DOHH2 (cell line): ENCODE results near the gene GSG1L.

ENCODE experiments used
- H3F3A ChIP-seq: fragments of 200-600 bp; sonication (generic), shearing (Covaris generic); 2 replicates; pipeline ENCODE4 v1.6.0; 2016; ENCODE audit warnings: antibody characterized with exemption, mild to moderate bottlenecking; ENCODE audit not compliant: control insufficient read depth, insufficient read depth
- H3K27ac ChIP-seq: fragments of 200-600 bp; sonication (generic); 2 replicates; pipeline ENCODE4 v1.5.1; 2014; ENCODE audit warnings: low read depth, mild to moderate bottlenecking, low read length, moderate library complexity
- H3K27me3 ChIP-seq: fragments of 200-600 bp; sonication (generic); 2 replicates; pipeline ENCODE4 v1.6.1; 2014; ENCODE audit warnings: mild to moderate bottlenecking, low read length, mixed read lengths; ENCODE audit not compliant: control insufficient read depth
- H3K36me3 ChIP-seq: fragments of 200-600 bp; sonication (generic); 2 replicates; pipeline ENCODE4 v1.6.1; 2014; ENCODE audit warnings: mild to moderate bottlenecking, low read length, moderate library complexity, mixed read lengths; ENCODE audit not compliant: control insufficient read depth
- H3K4me1 ChIP-seq: fragments of 200-600 bp; sonication (generic); 2 replicates; pipeline ENCODE4 v1.6.1; 2014; ENCODE audit warnings: mild to moderate bottlenecking, low read length, mixed read lengths; ENCODE audit not compliant: control insufficient read depth
- H3K4me2 ChIP-seq: fragments of 200-600 bp; sonication (generic); 2 replicates; pipeline ENCODE4 v1.6.0; 2014; ENCODE audit warnings: mild to moderate bottlenecking, low read length, moderate library complexity
- H3K4me3 ChIP-seq: fragments of 200-600 bp; sonication (generic); 2 replicates; pipeline ENCODE4 v1.5.1; 2014; ENCODE audit warnings: mild to moderate bottlenecking, low read length, mixed read lengths
- H3K79me2 ChIP-seq: fragments of 200-600 bp; sonication (generic); 2 replicates; pipeline ENCODE4 v1.6.1; 2014; ENCODE audit warnings: mild to moderate bottlenecking, low read length, mixed read lengths; ENCODE audit not compliant: control insufficient read depth
- H3K9me2 ChIP-seq: fragments of 200-600 bp; sonication (generic); replicated peaks from 2 replicates; pipeline ENCODE4 v1.6.1; 2014; ENCODE audit warnings: mild to moderate bottlenecking, low read length, mixed read lengths; ENCODE audit not compliant: control insufficient read depth
- H3K9me3 ChIP-seq: fragments of 200-600 bp; sonication (generic); 2 replicates; pipeline ENCODE4 v1.6.1; 2014; ENCODE audit warnings: antibody characterized with exemption, low read length, mixed read lengths; ENCODE audit not compliant: control insufficient read depth, insufficient read depth
- H4K20me1 ChIP-seq: fragments of 200-600 bp; sonication (generic); 2 replicates; pipeline ENCODE4 v1.6.0; 2014; ENCODE audit warnings: low read depth, mild to moderate bottlenecking, antibody characterized with exemption, low read length, moderate library complexity; ENCODE audit not compliant: control insufficient read depth, insufficient read depth
- EZH2phosphoT487 ChIP-seq: fragments of 200-600 bp; sonication (generic); IDR thresholded peaks from 2 replicates; pipeline ENCODE4 v1.6.1; 2017; ENCODE audit warnings: borderline replicate concordance, mild to moderate bottlenecking, antibody characterized with exemption, low read length, moderate library complexity, mixed read lengths
- TF ChIP-seq, protein P1 (sequence below): fragments of 200-600 bp; sonication (generic); IDR thresholded peaks from one replicate; pipeline ENCODE4 v1.5.1; 2014; ENCODE audit warnings: antibody characterized with exemption, mild to moderate bottlenecking, low read depth, low read length; ENCODE audit not compliant: poor library complexity, severe bottlenecking

Gene GSG1L

DNA sequence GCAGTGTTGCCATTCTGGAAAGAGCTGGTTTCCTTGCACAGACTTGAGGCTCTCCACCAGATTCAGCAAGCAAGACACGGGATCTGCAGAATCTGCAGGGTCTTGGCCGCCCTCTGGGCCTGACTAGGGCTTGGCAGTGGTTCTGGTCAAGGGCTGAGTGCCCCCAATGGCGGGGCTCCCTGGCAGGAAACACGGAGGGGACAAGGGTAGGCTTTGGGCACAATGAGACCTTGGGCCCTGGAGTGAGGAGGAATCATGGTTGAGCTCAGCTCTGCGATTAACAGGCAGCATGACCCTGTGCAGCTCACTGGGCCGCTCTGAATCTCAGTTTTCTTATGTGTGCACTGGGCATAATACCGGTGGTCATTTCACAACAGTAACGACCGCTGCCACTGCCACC is 249.9 kb downstream of the GSG1L start:
- no peaks in the 10 kb centered on the region; the same call in 1 of the 2 replicates for H3K27me3 ChIP-seq

DNA sequence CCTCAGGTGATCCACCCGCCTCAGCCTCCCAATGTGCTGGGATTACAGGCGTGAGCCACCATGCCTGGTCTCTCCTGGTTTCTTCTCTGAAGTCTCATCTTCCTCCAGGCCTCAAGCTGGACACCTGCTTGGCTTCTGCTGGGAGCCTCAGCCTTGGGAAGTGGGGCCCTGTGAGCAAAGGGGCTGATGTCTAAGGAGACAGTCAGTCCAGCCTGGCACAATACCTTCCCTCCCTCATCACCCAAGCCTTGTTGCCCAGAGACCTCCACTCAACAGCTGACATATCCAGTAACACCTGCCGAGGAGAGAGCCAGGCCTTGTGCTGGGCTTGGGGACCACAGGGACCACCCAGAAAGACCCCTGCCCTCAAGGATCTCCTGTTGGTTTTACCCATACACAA is 251.6 kb downstream of the GSG1L start:
- no peaks in the 10 kb centered on the region for H4K20me1 ChIP-seq
- no peaks in the 10 kb centered on the region for H3K9me2 ChIP-seq
- H3K4me1 ChIP-seq: no peaks in the 10 kb centered on the region
- H3F3A ChIP-seq: no peaks in the 10 kb centered on the region
- no peak overlapping the region for H3K27ac ChIP-seq
- no peaks in the 10 kb centered on the region for H3K79me2 ChIP-seq
- no peaks in the 10 kb centered on the region for H3K9me3 ChIP-seq
- H3K36me3 ChIP-seq: no peaks in the 10 kb centered on the region
- H3K27me3 ChIP-seq: no peaks in the 10 kb centered on the region; the same call in 1 of the 2 replicates
- no peak overlapping the region for H3K4me2 ChIP-seq
- no peak for TF ChIP-seq EZH2phosphoT487
- TF ChIP-seq, protein P1, sequence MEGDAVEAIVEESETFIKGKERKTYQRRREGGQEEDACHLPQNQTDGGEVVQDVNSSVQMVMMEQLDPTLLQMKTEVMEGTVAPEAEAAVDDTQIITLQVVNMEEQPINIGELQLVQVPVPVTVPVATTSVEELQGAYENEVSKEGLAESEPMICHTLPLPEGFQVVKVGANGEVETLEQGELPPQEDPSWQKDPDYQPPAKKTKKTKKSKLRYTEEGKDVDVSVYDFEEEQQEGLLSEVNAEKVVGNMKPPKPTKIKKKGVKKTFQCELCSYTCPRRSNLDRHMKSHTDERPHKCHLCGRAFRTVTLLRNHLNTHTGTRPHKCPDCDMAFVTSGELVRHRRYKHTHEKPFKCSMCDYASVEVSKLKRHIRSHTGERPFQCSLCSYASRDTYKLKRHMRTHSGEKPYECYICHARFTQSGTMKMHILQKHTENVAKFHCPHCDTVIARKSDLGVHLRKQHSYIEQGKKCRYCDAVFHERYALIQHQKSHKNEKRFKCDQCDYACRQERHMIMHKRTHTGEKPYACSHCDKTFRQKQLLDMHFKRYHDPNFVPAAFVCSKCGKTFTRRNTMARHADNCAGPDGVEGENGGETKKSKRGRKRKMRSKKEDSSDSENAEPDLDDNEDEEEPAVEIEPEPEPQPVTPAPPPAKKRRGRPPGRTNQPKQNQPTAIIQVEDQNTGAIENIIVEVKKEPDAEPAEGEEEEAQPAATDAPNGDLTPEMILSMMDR: no peak
- no peak overlapping the region for H3K4me3 ChIP-seq

More for the DNA sequence above, 249.9 kb downstream of the GSG1L start:
- Histone ChIP-seq H3K27ac (no peak overlapping the region), H4K20me1 (no peaks in the 10 kb centered on the region), H3K4me3 (no peak overlapping the region), H3K9me3 (no peaks in the 10 kb centered on the region), H3K79me2 (no peaks in the 10 kb centered on the region), H3K4me1 (no peaks in the 10 kb centered on the region), H3F3A (no peaks in the 10 kb centered on the region), H3K4me2 (no peak overlapping the region), H3K9me2 (no peaks in the 10 kb centered on the region), H3K36me3 (no peaks in the 10 kb centered on the region)
- TF ChIP-seq, protein P1: no peak
- no peak for TF ChIP-seq EZH2phosphoT487

DNA sequence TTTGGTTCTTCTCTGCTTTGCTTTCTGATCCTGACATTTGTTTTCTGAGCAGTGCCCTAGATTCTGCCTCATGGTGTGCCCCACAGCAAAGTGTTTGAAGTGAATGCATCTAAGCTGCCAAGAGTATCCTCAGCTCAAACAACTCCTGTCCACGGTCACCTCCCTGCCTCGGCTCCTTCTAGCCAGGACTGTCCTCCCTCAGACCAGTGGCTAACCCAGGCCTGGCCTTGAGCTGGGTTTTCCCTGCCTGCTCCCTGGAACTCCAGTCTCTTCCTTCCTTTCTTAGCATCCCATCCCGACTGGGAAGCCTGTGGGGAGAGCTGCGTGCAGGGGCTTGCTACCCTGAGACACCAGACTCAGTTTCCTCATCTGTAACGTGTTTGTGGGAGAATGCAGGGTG is 256.5 kb downstream of the GSG1L start:
- Histone ChIP-seq H3F3A (no peaks in the 10 kb centered on the region), H3K27ac (no peak overlapping the region), H3K4me2 (no peak overlapping the region), H3K79me2 (no peaks in the 10 kb centered on the region), H3K9me3 (no peaks in the 10 kb centered on the region), H3K9me2 (no peaks in the 10 kb centered on the region), H3K4me3 (no peak overlapping the region), H4K20me1 (no peaks in the 10 kb centered on the region), H3K4me1 (no peaks in the 10 kb centered on the region), H3K36me3 (no peaks in the 10 kb centered on the region), H3K27me3 (no peaks in the 10 kb centered on the region)
- TF ChIP-seq, protein P1: no peak
- no peak for TF ChIP-seq EZH2phosphoT487

DNA sequence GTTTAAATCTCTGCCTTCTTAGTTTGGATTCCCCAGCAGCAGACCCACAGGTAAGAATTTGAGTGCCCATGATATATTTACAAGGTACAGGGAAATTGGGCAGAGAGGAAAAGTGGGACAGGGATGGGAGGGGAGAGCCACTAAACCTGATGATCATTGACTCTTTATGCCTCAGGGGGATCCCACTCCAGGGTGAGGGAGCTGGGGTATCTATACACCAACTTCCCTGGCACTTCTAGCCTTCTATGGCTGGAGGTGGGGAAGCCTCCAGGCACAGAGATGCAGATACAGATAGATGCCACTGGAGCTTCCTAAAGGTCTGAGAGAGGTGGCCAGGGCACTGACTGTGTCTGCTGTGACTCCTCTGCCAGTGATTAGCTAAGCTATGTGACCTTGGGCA is 257.1 kb downstream of the GSG1L start:
- no peaks in the 10 kb centered on the region for H4K20me1 ChIP-seq
- H3K36me3 ChIP-seq: no peaks in the 10 kb centered on the region
- no peak overlapping the region for H3K4me3 ChIP-seq
- no peak overlapping the region for H3K27ac ChIP-seq
- no peaks in the 10 kb centered on the region for H3K9me2 ChIP-seq
- H3K9me3 ChIP-seq: no peaks in the 10 kb centered on the region
- no peaks in the 10 kb centered on the region for H3K79me2 ChIP-seq
- no peak overlapping the region for H3K4me2 ChIP-seq
- no peaks in the 10 kb centered on the region for H3K4me1 ChIP-seq
- no peaks in the 10 kb centered on the region for H3F3A ChIP-seq
- no peak for TF ChIP-seq EZH2phosphoT487
- TF ChIP-seq, protein P1: no peak
- H3K27me3 ChIP-seq: no peaks in the 10 kb centered on the region
